PC-9 (cell line): Measurements from ENCODE around the gene ETV7. TPM values are rescaled to one million over a fixed set of nuclear protein-coding genes. Genes with fewer than 3 reads are reported as not detected.

Source experiments
- BruUV-seq: library from RNA; stranded (reverse); fragments of 400-500 nt; replicated peaks from 2 replicates; lab custom pipeline; 2021; lab: Mats Ljungman, UMichigan
- CTCF ChIA-PET: fragments of 300-600 bp; sonication (Branson Sonifier 250); formaldehyde crosslinking; loops from one replicate; lab custom pipeline; 2022; ENCODE audit warnings: antibody characterized with exemption; lab: Charles Lee
- POLR2A ChIA-PET: fragments of 300-600 bp; sonication (Branson Sonifier 250); formaldehyde crosslinking; loops from one replicate; lab custom pipeline; 2022; ENCODE audit warnings: antibody characterized with exemption; ENCODE audit not compliant: unreplicated experiment; lab: Charles Lee
- DNase-seq, 2 experiments: peaks; one replicate each; pipeline versions ENCODE4 v3.0.0 to v3.0.0-alpha.2; 2015 to 2022; ENCODE audit warnings: mixed read lengths in 1 of 2
- H2AFZ ChIP-seq: fragments of 200-600 bp; sonication (generic); 2 replicates; pipeline ENCODE4 v1.8.1; 2017; ENCODE audit warnings: antibody characterized with exemption
- H3F3A ChIP-seq: fragments of 200-600 bp; sonication (generic); 2 replicates; pipeline ENCODE4 v1.8.1; 2017; ENCODE audit warnings: antibody characterized with exemption, mild to moderate bottlenecking, low read depth; ENCODE audit not compliant: insufficient read depth
- H3K27ac ChIP-seq: fragments of 200-600 bp; sonication (generic); 2 replicates; pipeline ENCODE4 v1.6.1; 2016; ENCODE audit warnings: mixed run types
- H3K27me3 ChIP-seq: fragments of 200-600 bp; sonication (generic); 2 replicates; pipeline ENCODE4 v1.6.1; 2016; ENCODE audit warnings: low read depth, mixed run types; ENCODE audit not compliant: insufficient read depth
- H3K36me3 ChIP-seq: fragments of 200-600 bp; sonication (generic); 2 replicates; pipeline ENCODE4 v1.6.1; 2016; ENCODE audit warnings: low read depth, mixed run types
- H3K4me1 ChIP-seq: fragments of 200-600 bp; sonication (generic); replicated peaks from 2 replicates; pipeline ENCODE4 v1.6.1; 2016; ENCODE audit warnings: mixed run types; ENCODE audit not compliant: insufficient read depth
- H3K4me2 ChIP-seq: fragments of 200-600 bp; sonication (generic); 2 replicates; pipeline ENCODE4 v1.6.1; 2017; ENCODE audit warnings: mixed run types
- H3K4me3 ChIP-seq: fragments of 200-600 bp; sonication (generic); 2 replicates; pipeline ENCODE4 v1.6.1; 2016; ENCODE audit warnings: mixed run types
- H3K79me2 ChIP-seq: fragments of 200-600 bp; sonication (generic); 2 replicates; pipeline ENCODE4 v1.6.1; 2017; ENCODE audit warnings: low read depth, mixed run types
- H3K9me2 ChIP-seq: fragments of 200-600 bp; sonication (generic); 2 replicates; pipeline ENCODE4 v1.8.1; 2017; ENCODE audit warnings: mild to moderate bottlenecking; ENCODE audit not compliant: insufficient read depth
- H3K9me3 ChIP-seq: fragments of 200-600 bp; sonication (generic); 2 replicates; pipeline ENCODE4 v1.8.1; 2016; ENCODE audit warnings: low read depth; ENCODE audit not compliant: insufficient read depth
- H4K20me1 ChIP-seq: fragments of 200-600 bp; sonication (generic); 2 replicates; pipeline ENCODE4 v1.8.1; 2017; ENCODE audit not compliant: insufficient read depth
- EZH2 ChIP-seq: fragments of 200-600 bp; sonication (generic); IDR thresholded peaks from 2 replicates; pipeline ENCODE4 v1.8.0; 2017; ENCODE audit warnings: antibody characterized with exemption, low read depth
- intact Hi-C: fragments of 100-400 bp; cut with micrococcal nuclease; formaldehyde crosslinking; loops from one replicate; pipeline ENCODE4 v1.10.0; 2022; ENCODE audit not compliant: unreplicated experiment
- total RNA-seq: library from RNA; stranded (reverse); gene quantifications from 2 replicates; pipeline ENCODE4 v1.2.3, GENCODE V29; 2021
- TF ChIP-seq, protein P1 (sequence below): fragments of 200-600 bp; sonication (generic); conservative IDR thresholded peaks from 2 replicates; pipeline ENCODE4 v1.6.1; 2017; ENCODE audit warnings: mixed run types, antibody characterized with exemption, mild to moderate bottlenecking, moderate library complexity

The ETV7 gene
- total RNA-seq, 1 experiment from 2014 or later = 0.57 TPM

DNA sequence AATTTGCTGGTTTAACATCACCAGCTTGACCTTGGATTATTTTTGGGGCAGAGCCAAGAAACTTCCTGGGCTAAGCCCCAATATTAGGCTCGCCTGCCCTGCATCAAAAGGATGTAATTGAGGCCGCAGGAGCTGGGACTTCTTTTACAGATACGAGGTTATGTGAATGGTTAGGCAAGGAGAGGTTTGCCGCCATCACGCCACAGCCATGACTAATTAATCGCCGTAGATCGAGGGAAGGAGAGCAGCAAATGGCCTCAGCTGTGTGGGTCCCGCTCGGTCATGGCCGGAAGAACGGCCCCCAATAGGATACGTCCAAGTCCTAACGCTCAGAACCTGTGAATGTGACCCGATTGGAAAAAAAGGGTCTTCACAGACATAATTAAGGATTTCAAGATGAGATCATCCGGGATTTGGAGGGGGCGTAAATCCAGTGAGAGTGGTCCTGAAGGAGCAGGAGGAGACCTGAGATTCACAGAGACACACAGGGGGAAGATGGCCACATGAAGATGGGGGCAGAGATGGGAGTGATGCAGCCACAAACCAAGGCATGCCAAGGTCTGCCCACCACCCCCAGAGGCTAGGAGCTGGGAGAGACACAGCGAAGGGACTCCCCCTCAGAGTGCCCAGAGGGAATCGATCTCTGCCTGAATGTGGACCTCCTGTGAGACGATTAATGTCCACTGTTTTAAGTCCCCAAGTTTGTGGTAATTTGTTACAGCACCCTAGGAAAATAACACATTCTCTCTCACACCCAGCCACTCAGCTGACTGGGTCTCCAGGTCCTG is 40.8 kb downstream of the ETV7 start:
- no peaks in the 10 kb centered on the region for H3K27me3 ChIP-seq
- ChIA-PET CTCF (no interaction called here), POLR2A (no interaction called here)

DNA sequence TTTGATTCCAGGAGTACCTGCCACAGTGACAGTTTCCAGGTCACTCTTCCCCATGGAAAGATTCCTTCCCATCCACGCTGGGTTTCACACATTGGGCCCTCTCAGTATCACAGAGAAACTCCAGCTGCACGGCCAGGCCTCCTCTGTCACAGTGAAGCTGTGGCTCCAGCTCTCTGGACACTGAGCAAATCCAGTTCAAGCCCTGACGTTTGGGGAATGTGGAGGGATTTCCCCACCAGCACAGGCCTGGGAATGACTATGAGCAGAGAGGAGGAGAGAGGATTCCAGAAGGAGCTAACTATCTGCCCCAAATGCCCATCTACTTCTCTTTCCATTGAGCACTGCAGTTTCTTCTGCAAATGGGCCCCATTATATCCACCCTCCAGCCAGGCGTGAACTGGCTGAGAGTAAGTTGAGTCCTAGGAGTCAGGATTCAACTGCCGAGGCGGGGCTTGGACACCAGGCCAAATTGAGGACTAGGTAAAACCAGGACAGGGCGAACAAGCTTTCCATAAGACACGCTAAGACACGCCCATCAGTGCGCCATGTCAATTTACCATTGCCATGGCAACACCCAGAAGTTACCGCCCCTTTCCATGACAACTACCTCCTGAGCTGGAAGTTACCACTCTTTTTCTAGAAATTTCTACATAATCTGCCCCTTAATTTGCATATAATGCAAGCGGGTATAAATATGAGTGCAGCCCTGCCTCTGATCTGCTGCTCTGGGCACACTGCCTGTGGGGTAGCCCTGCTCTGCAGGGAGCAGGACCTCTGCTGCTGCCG is 41.6 kb downstream of the ETV7 start:
- CTCF ChIA-PET = no interaction called here
- Histone ChIP-seq H3K27me3 (no peaks in the 10 kb centered on the region), H3K4me1 (peaks cover 12% of the 10 kb centered on the region), H3K9me3 (no peaks in the 10 kb centered on the region), H3K27ac (no peak overlapping the region), H4K20me1 (no peaks in the 10 kb centered on the region), H3K36me3 (no peaks in the 10 kb centered on the region), H3K4me3 (no peak overlapping the region), H3K79me2 (no peaks in the 10 kb centered on the region), H2AFZ (no peak overlapping the region), H3K4me2 (no peak overlapping the region), H3F3A (peaks cover 6% of the 10 kb centered on the region; the same call in 1 of the 2 replicates), H3K9me2 (no peaks in the 10 kb centered on the region)
- TF ChIP-seq, protein P1, sequence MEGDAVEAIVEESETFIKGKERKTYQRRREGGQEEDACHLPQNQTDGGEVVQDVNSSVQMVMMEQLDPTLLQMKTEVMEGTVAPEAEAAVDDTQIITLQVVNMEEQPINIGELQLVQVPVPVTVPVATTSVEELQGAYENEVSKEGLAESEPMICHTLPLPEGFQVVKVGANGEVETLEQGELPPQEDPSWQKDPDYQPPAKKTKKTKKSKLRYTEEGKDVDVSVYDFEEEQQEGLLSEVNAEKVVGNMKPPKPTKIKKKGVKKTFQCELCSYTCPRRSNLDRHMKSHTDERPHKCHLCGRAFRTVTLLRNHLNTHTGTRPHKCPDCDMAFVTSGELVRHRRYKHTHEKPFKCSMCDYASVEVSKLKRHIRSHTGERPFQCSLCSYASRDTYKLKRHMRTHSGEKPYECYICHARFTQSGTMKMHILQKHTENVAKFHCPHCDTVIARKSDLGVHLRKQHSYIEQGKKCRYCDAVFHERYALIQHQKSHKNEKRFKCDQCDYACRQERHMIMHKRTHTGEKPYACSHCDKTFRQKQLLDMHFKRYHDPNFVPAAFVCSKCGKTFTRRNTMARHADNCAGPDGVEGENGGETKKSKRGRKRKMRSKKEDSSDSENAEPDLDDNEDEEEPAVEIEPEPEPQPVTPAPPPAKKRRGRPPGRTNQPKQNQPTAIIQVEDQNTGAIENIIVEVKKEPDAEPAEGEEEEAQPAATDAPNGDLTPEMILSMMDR = no peak
- no peak for TF ChIP-seq EZH2
- POLR2A ChIA-PET = no interaction called here
- no peak for DNase-seq
- no TSS peak for BruUV-seq
- intact Hi-C loops = no loop called here

More for the DNA sequence above, 40.8 kb downstream of the ETV7 start:
- BruUV-seq = no TSS peak
- H3F3A ChIP-seq = peaks cover 11% of the 10 kb centered on the region; the same call in 1 of the 2 replicates
- no peaks in the 10 kb centered on the region for H3K9me3 ChIP-seq
- peaks cover 19% of the 10 kb centered on the region for H3K4me1 ChIP-seq
- H3K36me3 ChIP-seq = no peaks in the 10 kb centered on the region
- H3K4me2 ChIP-seq = no peak overlapping the region
- TF ChIP-seq EZH2 = no peak
- TF ChIP-seq, protein P1 = no peak
- intact Hi-C loops = no loop called here
- no peaks in the 10 kb centered on the region for H3K9me2 ChIP-seq
- H3K79me2 ChIP-seq = no peaks in the 10 kb centered on the region
- H3K4me3 ChIP-seq = no peak overlapping the region
- DNase-seq = no peak
- H4K20me1 ChIP-seq = no peaks in the 10 kb centered on the region
- H3K27ac ChIP-seq = no peak overlapping the region
- H2AFZ ChIP-seq = no peak overlapping the region

DNA sequence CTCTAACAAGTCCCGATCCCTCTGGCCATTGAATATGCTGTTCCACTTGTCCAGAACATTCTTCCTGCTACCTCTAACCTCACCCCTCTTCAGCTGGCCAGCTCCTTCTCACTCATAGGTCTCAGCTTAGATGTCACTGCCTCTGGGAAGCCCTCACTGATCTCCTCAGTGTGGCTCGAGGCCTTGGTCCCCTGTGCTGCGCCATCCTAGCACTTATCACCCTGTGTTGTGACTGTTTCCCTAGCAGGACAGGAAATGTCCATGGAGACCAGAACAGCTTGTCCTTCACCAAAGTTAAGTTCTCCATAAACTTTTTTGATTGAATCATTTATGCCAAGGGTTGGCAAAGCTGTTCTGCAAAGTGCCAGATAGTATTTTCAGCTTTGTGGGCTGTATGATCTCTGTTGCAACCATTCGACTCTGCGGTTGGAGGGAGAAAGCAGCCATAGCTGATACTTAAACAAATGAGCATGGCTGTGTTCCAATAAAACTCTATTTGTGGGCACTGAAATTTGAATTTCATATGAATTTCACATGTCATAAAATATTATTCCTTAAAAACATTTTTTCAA is 44.3 kb downstream of the ETV7 start:
- H3K79me2 ChIP-seq = no peaks in the 10 kb centered on the region
- intact Hi-C loops = no loop called here
- ChIA-PET CTCF (no interaction called here), POLR2A (no interaction called here)
- H3K27ac ChIP-seq = no peak overlapping the region
- H2AFZ ChIP-seq = no peak overlapping the region
- no peaks in the 10 kb centered on the region for H3K36me3 ChIP-seq
- H3K9me3 ChIP-seq = no peaks in the 10 kb centered on the region
- H3K27me3 ChIP-seq = no peaks in the 10 kb centered on the region
- no peaks in the 10 kb centered on the region for H4K20me1 ChIP-seq
- no peak for DNase-seq
- peaks cover 8% of the 10 kb centered on the region for H3K4me1 ChIP-seq
- no peaks in the 10 kb centered on the region for H3K9me2 ChIP-seq
- H3F3A ChIP-seq = no peaks in the 10 kb centered on the region; the same call in 1 of the 2 replicates
- no peak overlapping the region for H3K4me2 ChIP-seq
- BruUV-seq = no TSS peak
- no peak overlapping the region for H3K4me3 ChIP-seq
- TF ChIP-seq, protein P1 = no peak
- no peak for TF ChIP-seq EZH2
